ENCODE data around the gene SCAMP4. TPM values are rescaled to one million over a fixed set of nuclear protein-coding genes. Genes with fewer than 3 reads are reported as not detected.

The SCAMP4 gene
- total RNA-seq, 1 experiment from 2014 or later: 81.3 TPM

DNA sequence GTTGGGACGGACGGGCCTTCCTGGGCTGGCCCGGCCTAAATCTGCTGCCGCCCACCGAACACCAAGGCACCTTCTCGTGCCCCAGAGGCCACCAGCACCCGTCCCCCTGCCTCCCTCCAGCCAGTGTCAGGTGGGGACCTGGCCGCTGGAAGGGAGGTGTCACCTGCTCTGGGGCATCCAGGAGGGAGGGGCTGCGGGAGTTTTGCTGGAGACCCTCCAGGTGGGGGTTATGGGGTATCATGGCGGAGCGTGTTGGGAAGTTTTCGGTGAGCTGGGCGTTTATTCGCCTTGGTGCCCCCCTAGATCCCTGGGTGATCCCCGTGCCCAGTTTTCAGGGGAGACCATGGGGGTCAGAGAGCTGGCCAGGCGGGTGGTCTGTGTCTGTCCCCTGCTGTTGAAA is 45.4 kb downstream of the SCAMP4 start:
- CTCF ChIA-PET: no interaction called here
- ATAC-seq (no peak), DNase-seq (ENCODE audit: low spot score) (no peak)
- Mint-ChIP-seq H3K27ac (no peak overlapping the region; the same call in 1 of the 2 replicates), H3K9me3 (no peaks in the 10 kb centered on the region), H3K4me3 (no peak overlapping the region), H3K4me1 (peaks cover 3% of the 10 kb centered on the region; the same call in 1 of the 2 replicates), H3K27me3 (ENCODE audit: low read depth) (no peaks in the 10 kb centered on the region), H3K36me3 (peaks cover 3% of the 10 kb centered on the region; the same call in 1 of the 2 replicates)
- POLR2A ChIA-PET: interaction anchor here (0.5 kb wide), 1 partner anchor 517 kb away, joined by 3 read pairs; no protein-coding TSS in a partner anchor
- TF ChIP-seq FOXP1 (CRISPR knock-in tag; IDR thresholded peaks at IDR 0.05; ENCODE audit: borderline replicate concordance) (no peak), OVOL2 (CRISPR knock-in tag; IDR thresholded peaks at IDR 0.05; ENCODE audit: borderline replicate concordance) (no peak), CREM (CRISPR knock-in tag; IDR thresholded peaks at IDR 0.05) (no peak)
- TF ChIP-seq, protein P1, sequence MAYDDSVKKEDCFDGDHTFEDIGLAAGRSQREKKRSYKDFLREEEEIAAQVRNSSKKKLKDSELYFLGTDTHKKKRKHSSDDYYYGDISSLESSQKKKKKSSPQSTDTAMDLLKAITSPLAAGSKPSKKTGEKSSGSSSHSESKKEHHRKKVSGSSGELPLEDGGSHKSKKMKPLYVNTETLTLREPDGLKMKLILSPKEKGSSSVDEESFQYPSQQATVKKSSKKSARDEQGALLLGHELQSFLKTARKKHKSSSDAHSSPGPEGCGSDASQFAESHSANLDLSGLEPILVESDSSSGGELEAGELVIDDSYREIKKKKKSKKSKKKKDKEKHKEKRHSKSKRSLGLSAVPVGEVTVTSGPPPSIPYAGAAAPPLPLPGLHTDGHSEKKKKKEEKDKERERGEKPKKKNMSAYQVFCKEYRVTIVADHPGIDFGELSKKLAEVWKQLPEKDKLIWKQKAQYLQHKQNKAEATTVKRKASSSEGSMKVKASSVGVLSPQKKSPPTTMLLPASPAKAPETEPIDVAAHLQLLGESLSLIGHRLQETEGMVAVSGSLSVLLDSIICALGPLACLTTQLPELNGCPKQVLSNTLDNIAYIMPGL (CRISPR knock-in tag; IDR thresholded peaks at IDR 0.05): no peak
- TF ChIP-seq, protein P2, sequence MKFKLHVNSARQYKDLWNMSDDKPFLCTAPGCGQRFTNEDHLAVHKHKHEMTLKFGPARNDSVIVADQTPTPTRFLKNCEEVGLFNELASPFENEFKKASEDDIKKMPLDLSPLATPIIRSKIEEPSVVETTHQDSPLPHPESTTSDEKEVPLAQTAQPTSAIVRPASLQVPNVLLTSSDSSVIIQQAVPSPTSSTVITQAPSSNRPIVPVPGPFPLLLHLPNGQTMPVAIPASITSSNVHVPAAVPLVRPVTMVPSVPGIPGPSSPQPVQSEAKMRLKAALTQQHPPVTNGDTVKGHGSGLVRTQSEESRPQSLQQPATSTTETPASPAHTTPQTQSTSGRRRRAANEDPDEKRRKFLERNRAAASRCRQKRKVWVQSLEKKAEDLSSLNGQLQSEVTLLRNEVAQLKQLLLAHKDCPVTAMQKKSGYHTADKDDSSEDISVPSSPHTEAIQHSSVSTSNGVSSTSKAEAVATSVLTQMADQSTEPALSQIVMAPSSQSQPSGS (CRISPR knock-in tag; IDR thresholded peaks at IDR 0.05; ENCODE audit: borderline replicate concordance, low read depth): no peak
- TF ChIP-seq, protein P3, sequence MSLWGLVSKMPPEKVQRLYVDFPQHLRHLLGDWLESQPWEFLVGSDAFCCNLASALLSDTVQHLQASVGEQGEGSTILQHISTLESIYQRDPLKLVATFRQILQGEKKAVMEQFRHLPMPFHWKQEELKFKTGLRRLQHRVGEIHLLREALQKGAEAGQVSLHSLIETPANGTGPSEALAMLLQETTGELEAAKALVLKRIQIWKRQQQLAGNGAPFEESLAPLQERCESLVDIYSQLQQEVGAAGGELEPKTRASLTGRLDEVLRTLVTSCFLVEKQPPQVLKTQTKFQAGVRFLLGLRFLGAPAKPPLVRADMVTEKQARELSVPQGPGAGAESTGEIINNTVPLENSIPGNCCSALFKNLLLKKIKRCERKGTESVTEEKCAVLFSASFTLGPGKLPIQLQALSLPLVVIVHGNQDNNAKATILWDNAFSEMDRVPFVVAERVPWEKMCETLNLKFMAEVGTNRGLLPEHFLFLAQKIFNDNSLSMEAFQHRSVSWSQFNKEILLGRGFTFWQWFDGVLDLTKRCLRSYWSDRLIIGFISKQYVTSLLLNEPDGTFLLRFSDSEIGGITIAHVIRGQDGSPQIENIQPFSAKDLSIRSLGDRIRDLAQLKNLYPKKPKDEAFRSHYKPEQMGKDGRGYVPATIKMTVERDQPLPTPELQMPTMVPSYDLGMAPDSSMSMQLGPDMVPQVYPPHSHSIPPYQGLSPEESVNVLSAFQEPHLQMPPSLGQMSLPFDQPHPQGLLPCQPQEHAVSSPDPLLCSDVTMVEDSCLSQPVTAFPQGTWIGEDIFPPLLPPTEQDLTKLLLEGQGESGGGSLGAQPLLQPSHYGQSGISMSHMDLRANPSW (CRISPR knock-in tag; conservative IDR thresholded peaks at IDR 0.05; ENCODE audit: low read depth): no peak
- TF ChIP-seq, protein P4, sequence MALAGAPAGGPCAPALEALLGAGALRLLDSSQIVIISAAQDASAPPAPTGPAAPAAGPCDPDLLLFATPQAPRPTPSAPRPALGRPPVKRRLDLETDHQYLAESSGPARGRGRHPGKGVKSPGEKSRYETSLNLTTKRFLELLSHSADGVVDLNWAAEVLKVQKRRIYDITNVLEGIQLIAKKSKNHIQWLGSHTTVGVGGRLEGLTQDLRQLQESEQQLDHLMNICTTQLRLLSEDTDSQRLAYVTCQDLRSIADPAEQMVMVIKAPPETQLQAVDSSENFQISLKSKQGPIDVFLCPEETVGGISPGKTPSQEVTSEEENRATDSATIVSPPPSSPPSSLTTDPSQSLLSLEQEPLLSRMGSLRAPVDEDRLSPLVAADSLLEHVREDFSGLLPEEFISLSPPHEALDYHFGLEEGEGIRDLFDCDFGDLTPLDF (CRISPR knock-in tag; IDR thresholded peaks at IDR 0.05): no peak
- TF ChIP-seq, protein P5, sequence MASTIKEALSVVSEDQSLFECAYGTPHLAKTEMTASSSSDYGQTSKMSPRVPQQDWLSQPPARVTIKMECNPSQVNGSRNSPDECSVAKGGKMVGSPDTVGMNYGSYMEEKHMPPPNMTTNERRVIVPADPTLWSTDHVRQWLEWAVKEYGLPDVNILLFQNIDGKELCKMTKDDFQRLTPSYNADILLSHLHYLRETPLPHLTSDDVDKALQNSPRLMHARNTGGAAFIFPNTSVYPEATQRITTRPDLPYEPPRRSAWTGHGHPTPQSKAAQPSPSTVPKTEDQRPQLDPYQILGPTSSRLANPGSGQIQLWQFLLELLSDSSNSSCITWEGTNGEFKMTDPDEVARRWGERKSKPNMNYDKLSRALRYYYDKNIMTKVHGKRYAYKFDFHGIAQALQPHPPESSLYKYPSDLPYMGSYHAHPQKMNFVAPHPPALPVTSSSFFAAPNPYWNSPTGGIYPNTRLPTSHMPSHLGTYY (CRISPR knock-in tag; IDR thresholded peaks at IDR 0.05): no peak
- TF ChIP-seq, protein P6, sequence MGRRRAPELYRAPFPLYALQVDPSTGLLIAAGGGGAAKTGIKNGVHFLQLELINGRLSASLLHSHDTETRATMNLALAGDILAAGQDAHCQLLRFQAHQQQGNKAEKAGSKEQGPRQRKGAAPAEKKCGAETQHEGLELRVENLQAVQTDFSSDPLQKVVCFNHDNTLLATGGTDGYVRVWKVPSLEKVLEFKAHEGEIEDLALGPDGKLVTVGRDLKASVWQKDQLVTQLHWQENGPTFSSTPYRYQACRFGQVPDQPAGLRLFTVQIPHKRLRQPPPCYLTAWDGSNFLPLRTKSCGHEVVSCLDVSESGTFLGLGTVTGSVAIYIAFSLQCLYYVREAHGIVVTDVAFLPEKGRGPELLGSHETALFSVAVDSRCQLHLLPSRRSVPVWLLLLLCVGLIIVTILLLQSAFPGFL (CRISPR knock-in tag; IDR thresholded peaks at IDR 0.05; ENCODE audit: borderline replicate concordance): no peak

DNA sequence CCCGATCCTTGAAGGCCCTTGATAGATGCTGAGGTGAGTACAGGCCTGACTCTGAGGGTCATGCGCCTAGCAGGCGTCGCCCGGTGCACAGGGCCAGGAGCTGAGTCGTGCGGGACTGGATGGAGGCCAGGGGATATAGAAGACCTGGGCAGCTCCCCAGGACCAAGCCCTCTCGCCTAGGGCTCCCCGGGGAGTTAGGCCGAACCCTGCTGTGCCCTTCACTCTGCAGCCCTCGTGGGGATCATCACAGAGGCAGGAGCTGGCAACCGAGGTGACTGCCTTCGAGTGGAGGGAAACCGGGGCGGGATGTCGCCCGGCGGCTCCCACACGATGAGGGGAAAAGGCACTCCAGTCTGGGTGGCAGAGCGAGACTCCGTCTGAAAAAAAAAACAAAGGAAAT is 47.4 kb downstream of the SCAMP4 start:
- POLR2A ChIA-PET: no interaction called here
- H3K9me3 Mint-ChIP-seq: no peaks in the 10 kb centered on the region
- H3K27ac Mint-ChIP-seq: no peak overlapping the region
- no peak for ATAC-seq
- peaks cover 3% of the 10 kb centered on the region; the same call in 1 of the 2 replicates for H3K36me3 Mint-ChIP-seq
- no peak overlapping the region for H3K4me3 Mint-ChIP-seq
- peaks cover 4% of the 10 kb centered on the region; the same call in 1 of the 2 replicates for H3K4me1 Mint-ChIP-seq
- no peaks in the 10 kb centered on the region for H3K27me3 Mint-ChIP-seq (ENCODE audit: low read depth)
- no peak for DNase-seq (ENCODE audit: low spot score)
- CTCF ChIA-PET: interaction anchor here (0.6 kb wide), 1 partner anchor 23 kb away, joined by 3 read pairs; no protein-coding TSS in a partner anchor
- TF ChIP-seq ELF4 (CRISPR knock-in tag; IDR thresholded peaks at IDR 0.05; ENCODE audit: low read depth) (no peak), EMX1 (CRISPR knock-in tag; IDR thresholded peaks at IDR 0.05) (no peak), TEAD1 (CRISPR knock-in tag; IDR thresholded peaks at IDR 0.05) (no peak), ZNF138 (CRISPR knock-in tag; conservative IDR thresholded peaks at IDR 0.05) (no peak), CBFB (CRISPR knock-in tag; IDR thresholded peaks at IDR 0.05; ENCODE audit: low read depth) (no peak), JAZF1 (CRISPR knock-in tag; IDR thresholded peaks at IDR 0.05) (no peak), NFATC4 (CRISPR knock-in tag; IDR thresholded peaks at IDR 0.05) (no peak)
- TF ChIP-seq, protein P7, sequence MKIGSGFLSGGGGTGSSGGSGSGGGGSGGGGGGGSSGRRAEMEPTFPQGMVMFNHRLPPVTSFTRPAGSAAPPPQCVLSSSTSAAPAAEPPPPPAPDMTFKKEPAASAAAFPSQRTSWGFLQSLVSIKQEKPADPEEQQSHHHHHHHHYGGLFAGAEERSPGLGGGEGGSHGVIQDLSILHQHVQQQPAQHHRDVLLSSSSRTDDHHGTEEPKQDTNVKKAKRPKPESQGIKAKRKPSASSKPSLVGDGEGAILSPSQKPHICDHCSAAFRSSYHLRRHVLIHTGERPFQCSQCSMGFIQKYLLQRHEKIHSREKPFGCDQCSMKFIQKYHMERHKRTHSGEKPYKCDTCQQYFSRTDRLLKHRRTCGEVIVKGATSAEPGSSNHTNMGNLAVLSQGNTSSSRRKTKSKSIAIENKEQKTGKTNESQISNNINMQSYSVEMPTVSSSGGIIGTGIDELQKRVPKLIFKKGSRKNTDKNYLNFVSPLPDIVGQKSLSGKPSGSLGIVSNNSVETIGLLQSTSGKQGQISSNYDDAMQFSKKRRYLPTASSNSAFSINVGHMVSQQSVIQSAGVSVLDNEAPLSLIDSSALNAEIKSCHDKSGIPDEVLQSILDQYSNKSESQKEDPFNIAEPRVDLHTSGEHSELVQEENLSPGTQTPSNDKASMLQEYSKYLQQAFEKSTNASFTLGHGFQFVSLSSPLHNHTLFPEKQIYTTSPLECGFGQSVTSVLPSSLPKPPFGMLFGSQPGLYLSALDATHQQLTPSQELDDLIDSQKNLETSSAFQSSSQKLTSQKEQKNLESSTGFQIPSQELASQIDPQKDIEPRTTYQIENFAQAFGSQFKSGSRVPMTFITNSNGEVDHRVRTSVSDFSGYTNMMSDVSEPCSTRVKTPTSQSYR (CRISPR knock-in tag; IDR thresholded peaks at IDR 0.05): no peak
